ENCODE data around the gene CASP7.
"Not testable (repeated sequence)": the region's sequence is repeated elsewhere in the genome, so short reads cannot be mapped to it uniquely, and the experiment has no call there.

The CASP7 gene

GRCh38 chr10:113652456-113652855, 27.3 kb upstream of the CASP7 start:
- H3K9me3 Mint-ChIP-seq; H3K4me1 Mint-ChIP-seq (ENCODE audit: low read depth); H3K36me3 Mint-ChIP-seq (ENCODE audit: low read depth); H3K4me3 Mint-ChIP-seq; H3K27ac Mint-ChIP-seq: not testable (repeated sequence)
- H3K27me3 Mint-ChIP-seq (ENCODE audit: low read depth), result peaks cover 25% of the 10 kb centered on the region

GRCh38 chr10:113656896-113657295, 22.8 kb upstream of the CASP7 start:
- Mint-ChIP-seq H3K4me1 (ENCODE audit: low read depth) (no peaks in the 10 kb centered on the region), H3K9me3 (no peaks in the 10 kb centered on the region), H3K27me3 (ENCODE audit: low read depth) (peaks cover 26% of the 10 kb centered on the region), H3K27ac (no peak overlapping the region), H3K4me3 (no peak overlapping the region), H3K36me3 (ENCODE audit: low read depth) (no peaks in the 10 kb centered on the region)

- H3K27ac Mint-ChIP-seq, result no peak overlapping the region
- peaks cover 27% of the 10 kb centered on the region for H3K27me3 Mint-ChIP-seq (ENCODE audit: low read depth)
- H3K4me3 Mint-ChIP-seq, result no peak overlapping the region
- H3K9me3 Mint-ChIP-seq, result no peaks in the 10 kb centered on the region
- no peaks in the 10 kb centered on the region for H3K4me1 Mint-ChIP-seq (ENCODE audit: low read depth)
- no peaks in the 10 kb centered on the region for H3K36me3 Mint-ChIP-seq (ENCODE audit: low read depth)
These were observed 22.2 kb upstream of the CASP7 start for GRCh38 chr10:113657544-113657943.

- no peak overlapping the region for H3K27ac Mint-ChIP-seq
- no peaks in the 10 kb centered on the region for H3K36me3 Mint-ChIP-seq (ENCODE audit: low read depth)
- H3K4me3 Mint-ChIP-seq, result no peak overlapping the region
- peaks cover 13% of the 10 kb centered on the region for H3K27me3 Mint-ChIP-seq (ENCODE audit: low read depth)
- H3K9me3 Mint-ChIP-seq, result no peaks in the 10 kb centered on the region
- peaks cover 3% of the 10 kb centered on the region for H3K4me1 Mint-ChIP-seq (ENCODE audit: low read depth)
These were observed 18.4 kb upstream of the CASP7 start for GRCh38 chr10:113661332-113661731.

GRCh38 chr10:113663142-113663541, 16.6 kb upstream of the CASP7 start:
- no peak overlapping the region for H3K27ac Mint-ChIP-seq
- H3K4me1 Mint-ChIP-seq (ENCODE audit: low read depth), result peaks cover 10% of the 10 kb centered on the region
- H3K36me3 Mint-ChIP-seq (ENCODE audit: low read depth), result peaks cover 2% of the 10 kb centered on the region
- H3K4me3 Mint-ChIP-seq, result no peak overlapping the region
- H3K27me3 Mint-ChIP-seq (ENCODE audit: low read depth), result peaks cover 13% of the 10 kb centered on the region
- no peaks in the 10 kb centered on the region for H3K9me3 Mint-ChIP-seq

GRCh38 chr10:113663908-113664307, 15.8 kb upstream of the CASP7 start, which contains the start of gene NRAP:
Gene NRAP (minus strand): TSS chr10:113664041. CDS start chr10:113663882, 159 bp downstream.
- Mint-ChIP-seq H3K9me3 (peaks cover 2% of the 10 kb centered on the region), H3K4me3 (no peak within 1 kb of the TSS), H3K4me1 (ENCODE audit: low read depth) (peaks cover 10% of the 10 kb centered on the region), H3K27ac (no peak within 1 kb of the TSS), H3K27me3 (ENCODE audit: low read depth) (peaks cover 13% of the 10 kb centered on the region), H3K36me3 (ENCODE audit: low read depth) (peaks cover 2% of the 10 kb centered on the region)

GRCh38 chr10:113665352-113665751, 14.4 kb upstream of the CASP7 start:
- H3K27me3 Mint-ChIP-seq (ENCODE audit: low read depth), result peaks cover 13% of the 10 kb centered on the region
- H3K4me1 Mint-ChIP-seq (ENCODE audit: low read depth), result peaks cover 10% of the 10 kb centered on the region
- peaks cover 8% of the 10 kb centered on the region for H3K9me3 Mint-ChIP-seq
- no peak overlapping the region for H3K27ac Mint-ChIP-seq
- H3K4me3 Mint-ChIP-seq, result no peak overlapping the region
- H3K36me3 Mint-ChIP-seq (ENCODE audit: low read depth), result peaks cover 2% of the 10 kb centered on the region

- peaks cover 14% of the 10 kb centered on the region for H3K27me3 Mint-ChIP-seq (ENCODE audit: low read depth)
These were observed 13.8 kb upstream of the CASP7 start for GRCh38 chr10:113665806-113666354.

GRCh38 chr10:113666682-113667252, 12.9 kb upstream of the CASP7 start:
- Mint-ChIP-seq H3K4me1 (ENCODE audit: low read depth) (peaks cover 10% of the 10 kb centered on the region), H3K27ac (peak overlapping the region; percentile 53), H3K4me3 (no peak overlapping the region), H3K9me3 (peaks cover 19% of the 10 kb centered on the region), H3K27me3 (ENCODE audit: low read depth) (peaks cover 11% of the 10 kb centered on the region), H3K36me3 (ENCODE audit: low read depth) (peaks cover 5% of the 10 kb centered on the region)

More at GRCh38 chr10:113665806-113666354, 13.8 kb upstream of the CASP7 start:
- Mint-ChIP-seq H3K4me3 (no peak overlapping the region), H3K36me3 (ENCODE audit: low read depth) (peaks cover 2% of the 10 kb centered on the region), H3K27ac (no peak overlapping the region), H3K9me3 (peaks cover 13% of the 10 kb centered on the region), H3K4me1 (ENCODE audit: low read depth) (peaks cover 10% of the 10 kb centered on the region)

- Mint-ChIP-seq H3K27ac (peak overlapping the region; percentile 91), H3K4me1 (ENCODE audit: low read depth) (peaks cover 41% of the 10 kb centered on the region), H3K9me3 (peaks cover 15% of the 10 kb centered on the region), H3K4me3 (peak overlapping the region; percentile 91), H3K36me3 (ENCODE audit: low read depth) (peaks cover 30% of the 10 kb centered on the region), H3K27me3 (ENCODE audit: low read depth) (peaks cover 10% of the 10 kb centered on the region)
These were observed 739 bp downstream of the CASP7 start for GRCh38 chr10:113680190-113681111.

GRCh38 chr10:113681533-113682470, 2.1 kb downstream of the CASP7 start:
- H3K36me3 Mint-ChIP-seq (ENCODE audit: low read depth), result peaks cover 35% of the 10 kb centered on the region
- peak overlapping the region; percentile 91 for H3K27ac Mint-ChIP-seq
- peaks cover 10% of the 10 kb centered on the region for H3K27me3 Mint-ChIP-seq (ENCODE audit: low read depth)
- peaks cover 43% of the 10 kb centered on the region for H3K4me1 Mint-ChIP-seq (ENCODE audit: low read depth)
- peak overlapping the region; percentile 91 for H3K4me3 Mint-ChIP-seq
- peaks cover 24% of the 10 kb centered on the region for H3K9me3 Mint-ChIP-seq

- H3K27me3 Mint-ChIP-seq (ENCODE audit: low read depth), result peaks cover 7% of the 10 kb centered on the region
- H3K9me3 Mint-ChIP-seq, result peaks cover 38% of the 10 kb centered on the region
- peak overlapping the region; percentile 3 for H3K4me3 Mint-ChIP-seq
- peaks cover 48% of the 10 kb centered on the region for H3K36me3 Mint-ChIP-seq (ENCODE audit: low read depth)
- H3K27ac Mint-ChIP-seq, result no peak overlapping the region
- peaks cover 45% of the 10 kb centered on the region for H3K4me1 Mint-ChIP-seq (ENCODE audit: low read depth)
These were observed 3.6 kb downstream of the CASP7 start for GRCh38 chr10:113683300-113683699.

GRCh38 chr10:113686028-113686427, 6.3 kb downstream of the CASP7 start:
- H3K27ac Mint-ChIP-seq, result no peak overlapping the region
- peaks cover 63% of the 10 kb centered on the region for H3K36me3 Mint-ChIP-seq (ENCODE audit: low read depth)
- H3K4me3 Mint-ChIP-seq, result no peak overlapping the region
- H3K27me3 Mint-ChIP-seq (ENCODE audit: low read depth), result no peaks in the 10 kb centered on the region
- H3K4me1 Mint-ChIP-seq (ENCODE audit: low read depth), result peaks cover 56% of the 10 kb centered on the region
- H3K9me3 Mint-ChIP-seq, result peaks cover 52% of the 10 kb centered on the region

GRCh38 chr10:113687037-113687436, 7.3 kb downstream of the CASP7 start:
- no peak overlapping the region for H3K4me3 Mint-ChIP-seq
- H3K27ac Mint-ChIP-seq, result no peak overlapping the region
- H3K9me3 Mint-ChIP-seq, result peaks cover 52% of the 10 kb centered on the region
- peaks cover 46% of the 10 kb centered on the region for H3K4me1 Mint-ChIP-seq (ENCODE audit: low read depth)
- peaks cover 68% of the 10 kb centered on the region for H3K36me3 Mint-ChIP-seq (ENCODE audit: low read depth)
- H3K27me3 Mint-ChIP-seq (ENCODE audit: low read depth), result no peaks in the 10 kb centered on the region
